Measurements from ENCODE around the gene SEPTIN10. TPM values are rescaled to one million over a fixed set of nuclear protein-coding genes. Genes with fewer than 3 reads are reported as not detected.

SEPTIN10 gene
- polyA plus RNA-seq, 2 donors = 44.8 to 45.9 TPM

GRCh38 chr2:109508556-109508955, 105.2 kb downstream of the SEPTIN10 start:
- 71% methylated on average over 8 of the region's 8 CpGs for WGBS, 2 donors
- Histone ChIP-seq H3K27me3 (ENCODE audit: control insufficient read depth in 1 of 2, insufficient read depth in 2 of 2, low read length in 2 of 2) (no peaks in the 10 kb centered on the region), H3K4me3 (ENCODE audit: low read depth in 1 of 2, low read length in 2 of 2) (no peak overlapping the region), H3K4me1 (ENCODE audit: control insufficient read depth in 2 of 2, insufficient read depth in 2 of 2, low read length in 1 of 2) (peaks cover 2 to 5% of the 10 kb centered on the region in 2 donors), H3K27ac (ENCODE audit: low read depth in 2 of 2, low read length in 1 of 2) (no peak overlapping the region), H3K9me3 (ENCODE audit: control insufficient read depth in 2 of 2, insufficient read depth in 1 of 2, low read depth in 1 of 2, low read length in 1 of 2) (no peaks in the 10 kb centered on the region), H3K36me3 (ENCODE audit: control insufficient read depth in 2 of 2, insufficient read depth in 2 of 2, low read length in 1 of 2) (no peaks in the 10 kb centered on the region)

GRCh38 chr2:109507828-109508227, 105.9 kb downstream of the SEPTIN10 start:
- H3K4me3 ChIP-seq (ENCODE audit: low read depth in 1 of 2, low read length in 2 of 2) = no peak overlapping the region
- no peaks in the 10 kb centered on the region for H3K4me1 ChIP-seq (ENCODE audit: control insufficient read depth in 2 of 2, insufficient read depth in 2 of 2, low read length in 1 of 2)
- H3K27me3 ChIP-seq (ENCODE audit: control insufficient read depth in 1 of 2, insufficient read depth in 2 of 2, low read length in 2 of 2) = no peaks in the 10 kb centered on the region
- WGBS, 2 donors = 72 to 73% methylated on average over 6 of the region's 6 CpGs
- no peaks in the 10 kb centered on the region for H3K9me3 ChIP-seq (ENCODE audit: control insufficient read depth in 2 of 2, insufficient read depth in 1 of 2, low read depth in 1 of 2, low read length in 1 of 2)
- no peak overlapping the region for H3K27ac ChIP-seq (ENCODE audit: low read depth in 2 of 2, low read length in 1 of 2)
- no peaks in the 10 kb centered on the region for H3K36me3 ChIP-seq (ENCODE audit: control insufficient read depth in 2 of 2, insufficient read depth in 2 of 2, low read length in 1 of 2)

DNA sequence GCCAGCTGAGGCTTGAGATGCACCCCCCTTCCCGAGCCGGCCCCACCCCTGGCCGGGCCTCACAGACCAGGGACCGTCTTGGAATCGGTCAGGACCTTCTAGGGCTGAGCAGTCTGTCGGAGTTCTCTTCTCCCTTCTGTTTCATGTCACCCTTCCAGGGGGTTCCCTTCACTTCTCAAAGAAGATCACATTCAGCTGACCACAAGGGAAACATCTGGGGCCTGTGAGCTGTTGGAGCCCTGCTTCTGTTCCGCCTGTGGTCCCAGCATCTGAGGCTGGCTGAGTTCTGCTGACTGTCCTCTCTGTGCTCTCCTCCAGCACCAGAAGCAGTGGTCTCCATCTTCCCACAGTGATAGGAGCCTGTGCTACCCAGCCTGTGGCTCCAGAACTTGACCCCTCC, 106.5 kb downstream of the SEPTIN10 start:
- Histone ChIP-seq H3K9me3 (ENCODE audit: control insufficient read depth in 2 of 2, insufficient read depth in 1 of 2, low read depth in 1 of 2, low read length in 1 of 2) (no peaks in the 10 kb centered on the region), H3K27ac (ENCODE audit: low read depth in 2 of 2, low read length in 1 of 2) (no peak overlapping the region), H3K36me3 (ENCODE audit: control insufficient read depth in 2 of 2, insufficient read depth in 2 of 2, low read length in 1 of 2) (no peaks in the 10 kb centered on the region), H3K4me1 (ENCODE audit: control insufficient read depth in 2 of 2, insufficient read depth in 2 of 2, low read length in 1 of 2) (no peaks in the 10 kb centered on the region), H3K4me3 (ENCODE audit: low read depth in 1 of 2, low read length in 2 of 2) (no peak overlapping the region), H3K27me3 (ENCODE audit: control insufficient read depth in 1 of 2, insufficient read depth in 2 of 2, low read length in 2 of 2) (no peaks in the 10 kb centered on the region)
- WGBS, 2 donors = 67 to 78% methylated on average over 7 of the region's 7 CpGs

- H3K4me1 ChIP-seq (ENCODE audit: control insufficient read depth in 2 of 2, insufficient read depth in 2 of 2, low read length in 1 of 2) = no peaks in the 10 kb centered on the region
- 67 to 70% methylated on average over 5 of the region's 5 CpGs for WGBS, 2 donors
- H3K36me3 ChIP-seq (ENCODE audit: control insufficient read depth in 2 of 2, insufficient read depth in 2 of 2, low read length in 1 of 2) = peaks cover 0 to 2% of the 10 kb centered on the region in 2 donors
- no peaks in the 10 kb centered on the region for H3K27me3 ChIP-seq (ENCODE audit: control insufficient read depth in 1 of 2, insufficient read depth in 2 of 2, low read length in 2 of 2)
- no peak overlapping the region for H3K4me3 ChIP-seq (ENCODE audit: low read depth in 1 of 2, low read length in 2 of 2)
- H3K27ac ChIP-seq (ENCODE audit: low read depth in 2 of 2, low read length in 1 of 2) = no peak overlapping the region
- no peaks in the 10 kb centered on the region for H3K9me3 ChIP-seq (ENCODE audit: control insufficient read depth in 2 of 2, insufficient read depth in 1 of 2, low read depth in 1 of 2, low read length in 1 of 2)
Measured at GRCh38 chr2:109503191-109503590, 110.6 kb downstream of the SEPTIN10 start.

GRCh38 chr2:109501461-109501860, 112.3 kb downstream of the SEPTIN10 start:
- H3K4me1 ChIP-seq (ENCODE audit: control insufficient read depth in 2 of 2, insufficient read depth in 2 of 2, low read length in 1 of 2) = no peaks in the 10 kb centered on the region

GRCh38 chr2:109500910-109501309, 112.9 kb downstream of the SEPTIN10 start:
- Histone ChIP-seq H3K36me3 (ENCODE audit: control insufficient read depth in 2 of 2, insufficient read depth in 2 of 2, low read length in 1 of 2) (peaks cover 0 to 2% of the 10 kb centered on the region in 2 donors), H3K4me1 (ENCODE audit: control insufficient read depth in 2 of 2, insufficient read depth in 2 of 2, low read length in 1 of 2) (no peaks in the 10 kb centered on the region), H3K9me3 (ENCODE audit: control insufficient read depth in 2 of 2, insufficient read depth in 1 of 2, low read depth in 1 of 2, low read length in 1 of 2) (no peaks in the 10 kb centered on the region), H3K27ac (ENCODE audit: low read depth in 2 of 2, low read length in 1 of 2) (no peak overlapping the region), H3K27me3 (ENCODE audit: control insufficient read depth in 1 of 2, insufficient read depth in 2 of 2, low read length in 2 of 2) (no peaks in the 10 kb centered on the region), H3K4me3 (ENCODE audit: low read depth in 1 of 2, low read length in 2 of 2) (no peak overlapping the region)
- 86 to 94% methylated on average over 8 of the region's 8 CpGs for WGBS, 2 donors

More at GRCh38 chr2:109501461-109501860, 112.3 kb downstream of the SEPTIN10 start:
- no peaks in the 10 kb centered on the region for H3K27me3 ChIP-seq (ENCODE audit: control insufficient read depth in 1 of 2, insufficient read depth in 2 of 2, low read length in 2 of 2)
- no peaks in the 10 kb centered on the region for H3K9me3 ChIP-seq (ENCODE audit: control insufficient read depth in 2 of 2, insufficient read depth in 1 of 2, low read depth in 1 of 2, low read length in 1 of 2)
- no peak overlapping the region for H3K27ac ChIP-seq (ENCODE audit: low read depth in 2 of 2, low read length in 1 of 2)
- H3K36me3 ChIP-seq (ENCODE audit: control insufficient read depth in 2 of 2, insufficient read depth in 2 of 2, low read length in 1 of 2) = peaks cover 0 to 2% of the 10 kb centered on the region in 2 donors
- WGBS, 2 donors = 92 to 93% methylated on average over 21 of the region's 21 CpGs
- H3K4me3 ChIP-seq (ENCODE audit: low read depth in 1 of 2, low read length in 2 of 2) = no peak overlapping the region

DNA sequence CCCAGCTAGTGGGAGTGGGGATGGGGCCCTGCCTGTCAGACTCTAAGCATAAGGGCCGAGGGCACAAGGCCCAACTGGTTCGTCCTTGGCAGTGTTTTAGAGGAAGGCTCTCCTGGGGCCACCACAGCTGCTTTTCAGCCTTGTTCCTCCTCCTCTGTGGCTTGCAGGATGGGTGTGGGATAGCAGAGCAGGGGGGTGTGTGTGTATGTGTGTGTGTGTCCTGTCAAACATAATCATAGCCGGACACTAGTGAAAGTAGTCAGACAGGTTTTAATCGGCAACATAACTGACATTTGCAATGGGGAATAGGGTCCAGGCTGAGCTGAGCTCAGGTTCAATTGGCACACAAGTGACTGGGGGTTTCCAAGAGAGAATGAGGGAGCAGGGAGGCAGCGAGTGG, 114.2 kb downstream of the SEPTIN10 start:
- H3K4me3 ChIP-seq (ENCODE audit: low read depth in 1 of 2, low read length in 2 of 2) = no peak overlapping the region
- H3K27me3 ChIP-seq (ENCODE audit: control insufficient read depth in 1 of 2, insufficient read depth in 2 of 2, low read length in 2 of 2) = no peaks in the 10 kb centered on the region
- no peak overlapping the region for H3K27ac ChIP-seq (ENCODE audit: low read depth in 2 of 2, low read length in 1 of 2)
- no peaks in the 10 kb centered on the region for H3K9me3 ChIP-seq (ENCODE audit: control insufficient read depth in 2 of 2, insufficient read depth in 1 of 2, low read depth in 1 of 2, low read length in 1 of 2)
- peaks cover 0 to 1% of the 10 kb centered on the region in 2 donors for H3K4me1 ChIP-seq (ENCODE audit: control insufficient read depth in 2 of 2, insufficient read depth in 2 of 2, low read length in 1 of 2)
- H3K36me3 ChIP-seq (ENCODE audit: control insufficient read depth in 2 of 2, insufficient read depth in 2 of 2, low read length in 1 of 2) = peaks cover 0 to 2% of the 10 kb centered on the region in 2 donors
- 46 to 48% methylated on average over 5 of the region's 5 CpGs for WGBS, 2 donors

- no peak overlapping the region for H3K4me3 ChIP-seq (ENCODE audit: low read depth in 1 of 2, low read length in 2 of 2)
- H3K36me3 ChIP-seq (ENCODE audit: control insufficient read depth in 2 of 2, insufficient read depth in 2 of 2, low read length in 1 of 2) = peaks cover 0 to 2% of the 10 kb centered on the region in 2 donors
- H3K27me3 ChIP-seq (ENCODE audit: control insufficient read depth in 1 of 2, insufficient read depth in 2 of 2, low read length in 2 of 2) = no peaks in the 10 kb centered on the region
- WGBS, 2 donors = 90 to 92% methylated on average over 15 of the region's 15 CpGs
- peaks cover 3% of the 10 kb centered on the region in 2 donors for H3K4me1 ChIP-seq (ENCODE audit: control insufficient read depth in 2 of 2, insufficient read depth in 2 of 2, low read length in 1 of 2)
- no peak overlapping the region for H3K27ac ChIP-seq (ENCODE audit: low read depth in 2 of 2, low read length in 1 of 2)
- no peaks in the 10 kb centered on the region for H3K9me3 ChIP-seq (ENCODE audit: control insufficient read depth in 2 of 2, insufficient read depth in 1 of 2, low read depth in 1 of 2, low read length in 1 of 2)
Measured at GRCh38 chr2:109498906-109499305, 114.9 kb downstream of the SEPTIN10 start.

DNA sequence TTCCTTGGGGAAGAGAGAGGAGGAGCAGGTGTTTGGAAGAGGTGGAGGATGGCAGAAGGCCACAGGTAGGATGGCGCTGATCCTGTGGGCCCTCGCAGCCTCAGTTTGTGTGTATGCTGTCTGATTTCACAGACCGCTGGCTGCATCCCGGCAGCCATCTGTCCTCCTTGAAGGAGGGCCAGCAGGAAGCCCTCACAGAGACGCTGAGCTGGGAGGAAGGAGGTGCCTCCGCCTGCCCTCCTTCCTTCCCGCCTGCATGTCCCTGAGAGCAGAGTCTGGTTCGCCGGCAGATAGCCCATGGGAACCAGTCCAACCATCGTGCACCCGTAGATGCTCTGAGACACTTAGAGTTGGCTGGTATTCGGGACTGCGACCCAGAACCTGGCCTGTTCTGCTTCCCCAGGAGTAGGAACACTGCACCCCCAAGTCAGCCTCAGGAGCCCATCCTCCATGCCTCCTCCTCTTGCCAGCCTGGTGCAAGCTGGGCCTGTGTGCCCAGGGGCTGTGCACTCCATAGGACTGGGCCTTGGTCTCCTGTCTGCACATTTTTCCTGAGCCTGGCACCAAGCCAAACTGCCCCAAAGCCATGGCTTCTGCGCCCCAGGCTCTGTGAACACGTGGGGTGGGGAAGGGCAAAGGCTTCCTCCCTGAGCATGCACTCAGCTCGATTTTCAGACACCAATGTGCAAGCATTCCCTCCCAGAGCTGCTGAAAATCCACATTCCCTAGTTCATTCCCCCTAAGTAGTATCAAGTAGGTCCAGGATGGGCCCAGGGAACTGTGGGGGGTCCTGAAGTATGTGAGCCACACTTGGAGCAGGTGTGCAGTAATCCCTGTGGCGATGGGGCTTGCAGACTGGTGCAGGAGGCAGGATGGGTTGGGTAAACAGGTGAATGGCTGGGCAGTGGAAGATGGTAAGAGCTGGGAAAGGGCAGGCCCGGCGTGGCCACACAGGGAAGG, 115.6 kb downstream of the SEPTIN10 start:
- H3K9me3 ChIP-seq (ENCODE audit: control insufficient read depth in 2 of 2, insufficient read depth in 1 of 2, low read depth in 1 of 2, low read length in 1 of 2) = no peaks in the 10 kb centered on the region
- WGBS, 2 donors = 66 to 76% methylated on average over 19 of the region's 19 CpGs
- no peaks in the 10 kb centered on the region for H3K27me3 ChIP-seq (ENCODE audit: control insufficient read depth in 1 of 2, insufficient read depth in 2 of 2, low read length in 2 of 2)
- H3K36me3 ChIP-seq (ENCODE audit: control insufficient read depth in 2 of 2, insufficient read depth in 2 of 2, low read length in 1 of 2) = peaks cover 0 to 2% of the 10 kb centered on the region in 2 donors
- H3K4me3 ChIP-seq (ENCODE audit: low read depth in 1 of 2, low read length in 2 of 2) = no peak overlapping the region
- no peak overlapping the region for H3K27ac ChIP-seq (ENCODE audit: low read depth in 2 of 2, low read length in 1 of 2)
- peaks cover 3% of the 10 kb centered on the region in 2 donors for H3K4me1 ChIP-seq (ENCODE audit: control insufficient read depth in 2 of 2, insufficient read depth in 2 of 2, low read length in 1 of 2)
